ENCODE measurements around the gene ECPAS.
"Not testable (repeated sequence)": the region's sequence is repeated elsewhere in the genome, so short reads cannot be mapped to it uniquely, and the experiment has no call there.

ECPAS gene

GRCh38 chr9:111449705-111450104, 34.5 kb downstream of the ECPAS start:
- no peaks in the 10 kb centered on the region for H3K27me3 ChIP-seq (ENCODE audit: control insufficient read depth in 1 of 2, insufficient read depth in 2 of 2, low read length in 2 of 2)
- H3K4me3 ChIP-seq (ENCODE audit: low read depth in 1 of 2, low read length in 2 of 2): no peak overlapping the region
- H3K27ac ChIP-seq (ENCODE audit: low read depth, low read length): no peak overlapping the region
- H3K9me3 ChIP-seq (ENCODE audit: control insufficient read depth in 1 of 2, low read length in 2 of 2): no peaks in the 10 kb centered on the region
- H3K36me3 ChIP-seq (ENCODE audit: control insufficient read depth in 1 of 2, insufficient read depth in 2 of 2, low read length in 2 of 2): peaks cover 10 to 19% of the 10 kb centered on the region in 2 donors
- no peaks in the 10 kb centered on the region for H3K4me1 ChIP-seq (ENCODE audit: control insufficient read depth in 1 of 2, insufficient read depth in 2 of 2, low read length in 2 of 2)
- no peak overlapping the region for H3K9ac ChIP-seq (ENCODE audit: low read depth in 1 of 2, low read length in 2 of 2)

GRCh38 chr9:111445799-111446198, 38.4 kb downstream of the ECPAS start:
- H3K36me3 ChIP-seq (ENCODE audit: control insufficient read depth in 1 of 2, insufficient read depth in 2 of 2, low read length in 2 of 2): peaks cover 14 to 39% of the 10 kb centered on the region in 2 donors
- H3K27ac ChIP-seq (ENCODE audit: low read depth, low read length); H3K4me1 ChIP-seq (ENCODE audit: control insufficient read depth in 1 of 2, insufficient read depth in 2 of 2, low read length in 2 of 2); H3K27me3 ChIP-seq (ENCODE audit: control insufficient read depth in 1 of 2, insufficient read depth in 2 of 2, low read length in 2 of 2); H3K9me3 ChIP-seq (ENCODE audit: control insufficient read depth in 1 of 2, low read length in 2 of 2); H3K9ac ChIP-seq (ENCODE audit: low read depth in 1 of 2, low read length in 2 of 2); H3K4me3 ChIP-seq (ENCODE audit: low read depth in 1 of 2, low read length in 2 of 2): not testable (repeated sequence)

GRCh38 chr9:111443454-111443853, 40.7 kb downstream of the ECPAS start:
- Histone ChIP-seq H3K36me3 (ENCODE audit: control insufficient read depth in 1 of 2, insufficient read depth in 2 of 2, low read length in 2 of 2) (peaks cover 25 to 51% of the 10 kb centered on the region in 2 donors), H3K9ac (ENCODE audit: low read depth in 1 of 2, low read length in 2 of 2) (no peak overlapping the region), H3K27me3 (ENCODE audit: control insufficient read depth in 1 of 2, insufficient read depth in 2 of 2, low read length in 2 of 2) (no peaks in the 10 kb centered on the region), H3K9me3 (ENCODE audit: control insufficient read depth in 1 of 2, low read length in 2 of 2) (no peaks in the 10 kb centered on the region), H3K27ac (ENCODE audit: low read depth, low read length) (no peak overlapping the region), H3K4me1 (ENCODE audit: control insufficient read depth in 1 of 2, insufficient read depth in 2 of 2, low read length in 2 of 2) (peaks cover 0 to 5% of the 10 kb centered on the region in 2 donors), H3K4me3 (ENCODE audit: low read depth in 1 of 2, low read length in 2 of 2) (no peak overlapping the region)

GRCh38 chr9:111442360-111443027, 41.7 kb downstream of the ECPAS start:
- H3K9ac ChIP-seq (ENCODE audit: low read depth in 1 of 2, low read length in 2 of 2): no peak overlapping the region
- no peaks in the 10 kb centered on the region for H3K9me3 ChIP-seq (ENCODE audit: control insufficient read depth in 1 of 2, low read length in 2 of 2)
- no peak overlapping the region for H3K27ac ChIP-seq (ENCODE audit: low read depth, low read length)
- H3K36me3 ChIP-seq (ENCODE audit: control insufficient read depth in 1 of 2, insufficient read depth in 2 of 2, low read length in 2 of 2): peaks cover 25 to 57% of the 10 kb centered on the region in 2 donors
- H3K4me1 ChIP-seq (ENCODE audit: control insufficient read depth in 1 of 2, insufficient read depth in 2 of 2, low read length in 2 of 2): peaks cover 0 to 5% of the 10 kb centered on the region in 2 donors
- no peaks in the 10 kb centered on the region for H3K27me3 ChIP-seq (ENCODE audit: control insufficient read depth in 1 of 2, insufficient read depth in 2 of 2, low read length in 2 of 2)
- H3K4me3 ChIP-seq (ENCODE audit: low read depth in 1 of 2, low read length in 2 of 2): no peak overlapping the region

GRCh38 chr9:111440226-111440625, 44.0 kb downstream of the ECPAS start:
- Histone ChIP-seq H3K36me3 (ENCODE audit: control insufficient read depth in 1 of 2, insufficient read depth in 2 of 2, low read length in 2 of 2) (peaks cover 15 to 62% of the 10 kb centered on the region in 2 donors), H3K4me3 (ENCODE audit: low read depth in 1 of 2, low read length in 2 of 2) (no peak overlapping the region), H3K9ac (ENCODE audit: low read depth in 1 of 2, low read length in 2 of 2) (no peak overlapping the region), H3K27ac (ENCODE audit: low read depth, low read length) (no peak overlapping the region), H3K9me3 (ENCODE audit: control insufficient read depth in 1 of 2, low read length in 2 of 2) (no peaks in the 10 kb centered on the region), H3K27me3 (ENCODE audit: control insufficient read depth in 1 of 2, insufficient read depth in 2 of 2, low read length in 2 of 2) (no peaks in the 10 kb centered on the region), H3K4me1 (ENCODE audit: control insufficient read depth in 1 of 2, insufficient read depth in 2 of 2, low read length in 2 of 2) (peaks cover 0 to 5% of the 10 kb centered on the region in 2 donors)

- Histone ChIP-seq H3K27me3 (ENCODE audit: control insufficient read depth in 1 of 2, insufficient read depth in 2 of 2, low read length in 2 of 2) (no peaks in the 10 kb centered on the region), H3K4me3 (ENCODE audit: low read depth in 1 of 2, low read length in 2 of 2) (no peak overlapping the region), H3K36me3 (ENCODE audit: control insufficient read depth in 1 of 2, insufficient read depth in 2 of 2, low read length in 2 of 2) (peaks cover 15 to 57% of the 10 kb centered on the region in 2 donors), H3K4me1 (ENCODE audit: control insufficient read depth in 1 of 2, insufficient read depth in 2 of 2, low read length in 2 of 2) (peaks cover 0 to 5% of the 10 kb centered on the region in 2 donors), H3K9ac (ENCODE audit: low read depth in 1 of 2, low read length in 2 of 2) (no peak overlapping the region), H3K9me3 (ENCODE audit: control insufficient read depth in 1 of 2, low read length in 2 of 2) (no peaks in the 10 kb centered on the region), H3K27ac (ENCODE audit: low read depth, low read length) (no peak overlapping the region)
These were observed 45.5 kb downstream of the ECPAS start for GRCh38 chr9:111438541-111439235.

- Histone ChIP-seq H3K4me1 (ENCODE audit: control insufficient read depth in 1 of 2, insufficient read depth in 2 of 2, low read length in 2 of 2) (no peaks in the 10 kb centered on the region), H3K9ac (ENCODE audit: low read depth in 1 of 2, low read length in 2 of 2) (no peak overlapping the region), H3K27ac (ENCODE audit: low read depth, low read length) (no peak overlapping the region), H3K4me3 (ENCODE audit: low read depth in 1 of 2, low read length in 2 of 2) (no peak overlapping the region), H3K27me3 (ENCODE audit: control insufficient read depth in 1 of 2, insufficient read depth in 2 of 2, low read length in 2 of 2) (no peaks in the 10 kb centered on the region), H3K9me3 (ENCODE audit: control insufficient read depth in 1 of 2, low read length in 2 of 2) (no peaks in the 10 kb centered on the region), H3K36me3 (ENCODE audit: control insufficient read depth in 1 of 2, insufficient read depth in 2 of 2, low read length in 2 of 2) (peaks cover 11 to 58% of the 10 kb centered on the region in 2 donors)
These were observed 47.6 kb downstream of the ECPAS start for GRCh38 chr9:111436571-111436970.

GRCh38 chr9:111433082-111433481, 51.1 kb downstream of the ECPAS start:
- Histone ChIP-seq H3K4me3 (ENCODE audit: low read depth in 1 of 2, low read length in 2 of 2) (no peak overlapping the region), H3K36me3 (ENCODE audit: control insufficient read depth in 1 of 2, insufficient read depth in 2 of 2, low read length in 2 of 2) (peaks cover 18 to 59% of the 10 kb centered on the region in 2 donors), H3K27me3 (ENCODE audit: control insufficient read depth in 1 of 2, insufficient read depth in 2 of 2, low read length in 2 of 2) (no peaks in the 10 kb centered on the region), H3K4me1 (ENCODE audit: control insufficient read depth in 1 of 2, insufficient read depth in 2 of 2, low read length in 2 of 2) (no peaks in the 10 kb centered on the region), H3K9me3 (ENCODE audit: control insufficient read depth in 1 of 2, low read length in 2 of 2) (no peaks in the 10 kb centered on the region), H3K9ac (ENCODE audit: low read depth in 1 of 2, low read length in 2 of 2) (no peak overlapping the region), H3K27ac (ENCODE audit: low read depth, low read length) (no peak overlapping the region)

- Histone ChIP-seq H3K9me3 (ENCODE audit: control insufficient read depth in 1 of 2, low read length in 2 of 2) (no peaks in the 10 kb centered on the region), H3K9ac (ENCODE audit: low read depth in 1 of 2, low read length in 2 of 2) (no peak overlapping the region), H3K27ac (ENCODE audit: low read depth, low read length) (no peak overlapping the region), H3K27me3 (ENCODE audit: control insufficient read depth in 1 of 2, insufficient read depth in 2 of 2, low read length in 2 of 2) (no peaks in the 10 kb centered on the region), H3K4me1 (ENCODE audit: control insufficient read depth in 1 of 2, insufficient read depth in 2 of 2, low read length in 2 of 2) (no peaks in the 10 kb centered on the region), H3K36me3 (ENCODE audit: control insufficient read depth in 1 of 2, insufficient read depth in 2 of 2, low read length in 2 of 2) (peaks cover 25 to 62% of the 10 kb centered on the region in 2 donors), H3K4me3 (ENCODE audit: low read depth in 1 of 2, low read length in 2 of 2) (no peak overlapping the region)
These were observed 52.5 kb downstream of the ECPAS start for GRCh38 chr9:111431684-111432083.

- H3K27me3 ChIP-seq (ENCODE audit: control insufficient read depth in 1 of 2, insufficient read depth in 2 of 2, low read length in 2 of 2): no peaks in the 10 kb centered on the region
- H3K9me3 ChIP-seq (ENCODE audit: control insufficient read depth in 1 of 2, low read length in 2 of 2): no peaks in the 10 kb centered on the region
- H3K4me3 ChIP-seq (ENCODE audit: low read depth in 1 of 2, low read length in 2 of 2): no peak overlapping the region
- H3K36me3 ChIP-seq (ENCODE audit: control insufficient read depth in 1 of 2, insufficient read depth in 2 of 2, low read length in 2 of 2): peaks cover 33 to 73% of the 10 kb centered on the region in 2 donors
- H3K27ac ChIP-seq (ENCODE audit: low read depth, low read length): no peak overlapping the region
- H3K4me1 ChIP-seq (ENCODE audit: control insufficient read depth in 1 of 2, insufficient read depth in 2 of 2, low read length in 2 of 2): no peaks in the 10 kb centered on the region
- no peak overlapping the region for H3K9ac ChIP-seq (ENCODE audit: low read depth in 1 of 2, low read length in 2 of 2)
These were observed 55.0 kb downstream of the ECPAS start for GRCh38 chr9:111429175-111429574.

Measured in duodenal mucosa (tissue), 2 donors.